ENCODE results near the gene GTF2F2. TPM values are rescaled to one million over a fixed set of nuclear protein-coding genes. Genes with fewer than 3 reads are reported as not detected.

Gene GTF2F2
- total and polyA plus RNA-seq, 9 of the 15 experiments (the other 6 are each of a cell fraction or from before 2014, with no cell fraction given), result 19.7 to 44.8 (median 32.4) TPM

DNA sequence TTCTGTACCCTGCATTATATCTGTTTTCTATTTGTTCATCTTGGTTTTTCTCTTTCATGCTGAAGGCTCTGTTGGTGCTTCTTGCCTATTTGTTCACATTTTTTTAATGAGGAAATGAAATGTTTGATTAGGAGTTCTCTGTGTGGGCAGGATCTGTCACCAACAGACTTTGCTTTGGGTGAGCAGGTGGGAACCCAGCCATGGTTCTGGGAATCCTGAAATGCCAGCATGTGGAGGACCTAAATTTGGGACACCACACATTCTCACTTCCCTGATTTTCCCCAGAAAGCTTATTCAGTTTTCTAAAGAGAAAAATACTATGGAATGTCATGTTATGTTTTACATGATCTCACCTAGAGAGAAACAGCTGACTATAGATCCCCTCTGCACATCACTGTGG is 186.7 kb downstream of the GTF2F2 start:
- Histone ChIP-seq H2AFZ (ENCODE audit: low read depth, low read length) (no peak overlapping the region), H3K4me1 (replicated peaks in 1 of 2; ENCODE audit: control insufficient read depth in 2 of 2, insufficient read depth in 2 of 2, low read length in 2 of 2) (peaks cover 10% of the 10 kb centered on the region in 2 experiments; a peak in 4 of 5 replicates), H3K79me2 (ENCODE audit: control insufficient read depth, insufficient read depth, low read length) (no peaks in the 10 kb centered on the region), H3K36me3 (ENCODE audit: control insufficient read depth, insufficient read depth, low read length) (no peaks in the 10 kb centered on the region), H3K9ac (ENCODE audit: insufficient read depth in 1 of 2, low read depth in 2 of 2, low read length in 2 of 2) (no peak overlapping the region), H3K9me1 (ENCODE audit: control insufficient read depth, insufficient read depth, low read length) (no peaks in the 10 kb centered on the region), H3K4me2 (ENCODE audit: insufficient read depth, low read length) (no peak overlapping the region), H3K27ac (ENCODE audit: extremely low read depth, low read depth, low read length) (no peak overlapping the region), H3K4me3 (no peak overlapping the region), H3K9me3 (replicated peaks; ENCODE audit: control insufficient read depth, insufficient read depth, low read depth, low read length) (no peaks in the 10 kb centered on the region), H3K27me3 (ENCODE audit: control insufficient read depth in 2 of 2, insufficient read depth in 2 of 2, low read length in 2 of 2) (no peaks in the 10 kb centered on the region), H4K20me1 (replicated peaks; ENCODE audit: control insufficient read depth, insufficient read depth, low read length) (no peaks in the 10 kb centered on the region)
- in situ Hi-C loops (cut with MboI), result loop anchor here (5.0 kb wide), 1 partner anchor 260 kb away; no protein-coding TSS in a partner anchor
- CTCF ChIA-PET (ENCODE audit: low intra/inter-chr PET ratio), result interaction anchor here (1.0 kb wide), 1 partner anchor 259 kb away, joined by 4 read pairs; no protein-coding TSS in a partner anchor
- no peak for FAIRE-seq
- POLR2A ChIA-PET, result interaction anchor here (1.4 kb wide), 1 partner anchor 260 kb away, joined by 3 read pairs; no protein-coding TSS in a partner anchor
- no peak for TF ChIP-seq ETV5 (CRISPR knock-in tag; IDR thresholded peaks at IDR 0.05; ENCODE audit: low read depth)
- TF ChIP-seq ZNF217 (CRISPR knock-in tag; IDR thresholded peaks at IDR 0.05), result no peak
- TF ChIP-seq KDM5B (IDR thresholded peaks at IDR 0.05; ENCODE audit: insufficient replicate concordance, low read depth, low read length), result no peak
- no peak for TF ChIP-seq ZNF655 (CRISPR knock-in tag; IDR thresholded peaks at IDR 0.05)
- TF ChIP-seq MLLT1 (IDR thresholded peaks at IDR 0.05), result no peak
- TF ChIP-seq HNRNPL (IDR thresholded peaks at IDR 0.05; ENCODE audit: low read depth, low read length), result no peak
- no peak for TF ChIP-seq ATF7 (IDR thresholded peaks at IDR 0.05)
- DNase-seq (ENCODE audit: extremely low read depth in 1 of 4, low spot score in 3 of 4), result no peak
- ATAC-seq, result no peak
- BruUV-seq (replicated peaks), result no TSS peak
- intact Hi-C loops (cut with micrococcal nuclease), result loop anchor here (5.0 to 10.0 kb wide), 3 partner anchors 112 to 822 kb away; partner anchors contain the start of gene GTF2F2
